Neural progenitor cell (in vitro differentiated cells): ENCODE results near the gene CDC42SE2. TPM values are rescaled to one million over a fixed set of nuclear protein-coding genes. Genes with fewer than 3 reads are reported as not detected.

Experiments used
- DNase-seq: peaks from one replicate; pipeline ENCODE4 v3.0.0-alpha.2; 2016; ENCODE audit warnings: low spot score
- H2AFZ ChIP-seq: fragments of 200-600 bp; sonication (generic); replicated peaks from 2 replicates; pipeline ENCODE4 v1.6.1; 2016; ENCODE audit warnings: antibody characterized with exemption
- H3F3A ChIP-seq: fragments of 200-600 bp; sonication (generic); 2 replicates; pipeline ENCODE4 v1.6.1; 2016; ENCODE audit warnings: antibody characterized with exemption, low read depth
- H3K27ac ChIP-seq: fragments of 200-600 bp; sonication (generic); 2 replicates; pipeline ENCODE4 v1.5.1; 2016; ENCODE audit warnings: mild to moderate bottlenecking
- H3K27me3 ChIP-seq: fragments of 200-600 bp; sonication (generic); 2 replicates; pipeline ENCODE4 v1.6.1; 2016; ENCODE audit warnings: mild to moderate bottlenecking, moderate library complexity
- H3K36me3 ChIP-seq: fragments of 200-600 bp; sonication (generic); 2 replicates; pipeline ENCODE4 v1.5.1; 2016
- H3K4me1 ChIP-seq: fragments of 200-600 bp; sonication (generic); 2 replicates; pipeline ENCODE4 v1.6.1; 2016; ENCODE audit warnings: mixed run types
- H3K4me2 ChIP-seq: fragments of 200-600 bp; sonication (generic); 2 replicates; pipeline ENCODE4 v1.6.1; 2016
- H3K4me3 ChIP-seq: fragments of 200-600 bp; sonication (generic); 2 replicates; pipeline ENCODE4 v1.5.1; 2016
- H3K79me2 ChIP-seq: fragments of 200-600 bp; sonication (generic); 2 replicates; pipeline ENCODE4 v1.6.1; 2016; ENCODE audit warnings: low read depth
- H3K9ac ChIP-seq: fragments of 200-600 bp; sonication (generic); 2 replicates; pipeline ENCODE4 v1.6.1; 2016
- H3K9me3 ChIP-seq: fragments of 200-600 bp; sonication (generic); 2 replicates; pipeline ENCODE4 v1.5.1; 2016; ENCODE audit warnings: low read depth
- H4K20me1 ChIP-seq: fragments of 200-600 bp; sonication (generic); 2 replicates; pipeline ENCODE4 v1.6.1; 2016; ENCODE audit warnings: low read depth
- H3K27ac Mint-ChIP-seq: 3 replicates; pipeline ENCODE4 v1.8.0; 2021; ENCODE audit warnings: mixed read lengths
- H3K27me3 Mint-ChIP-seq: 2 replicates; pipeline ENCODE4 v1.8.0; 2022; ENCODE audit warnings: low read depth, mild to moderate bottlenecking, inconsistent platforms, moderate library complexity, mixed read lengths; ENCODE audit not compliant: insufficient read depth
- H3K36me3 Mint-ChIP-seq: 3 replicates; pipeline ENCODE4 v1.8.0; 2021; ENCODE audit warnings: mixed read lengths
- H3K4me1 Mint-ChIP-seq: 3 replicates; pipeline ENCODE4 v1.8.0; 2021; ENCODE audit warnings: mixed read lengths
- H3K4me3 Mint-ChIP-seq: 3 replicates; pipeline ENCODE4 v1.8.0; 2021; ENCODE audit warnings: mild to moderate bottlenecking, moderate library complexity, mixed read lengths
- H3K9me3 Mint-ChIP-seq: 3 replicates; pipeline ENCODE4 v1.8.0; 2020; ENCODE audit warnings: mixed read lengths
- EZH2 ChIP-seq: fragments of 200-600 bp; sonication (generic); IDR thresholded peaks from 2 replicates; pipeline ENCODE4 v1.6.1; 2017; ENCODE audit warnings: antibody characterized with exemption, mild to moderate bottlenecking, moderate library complexity
- EZH2phosphoT487 ChIP-seq: fragments of 200-600 bp; sonication (generic); IDR thresholded peaks from 2 replicates; pipeline ENCODE4 v1.6.1; 2017; ENCODE audit warnings: antibody characterized with exemption
- total RNA-seq: library from RNA; depleted of rRNA; stranded (reverse); fragments of >200 nt; gene quantifications from 2 replicates; pipeline ENCODE4 v1.2.3, GENCODE V29; 2015; ENCODE audit warnings: low replicate concordance
- TF ChIP-seq, protein P1 (sequence below): fragments of 200-600 bp; sonication (generic); IDR thresholded peaks from 2 replicates; pipeline ENCODE4 v1.5.1; 2017; ENCODE audit warnings: antibody characterized with exemption, mild to moderate bottlenecking

CDC42SE2 gene
- total RNA-seq, 1 donor from 2014 or later: 79.9 TPM

DNA sequence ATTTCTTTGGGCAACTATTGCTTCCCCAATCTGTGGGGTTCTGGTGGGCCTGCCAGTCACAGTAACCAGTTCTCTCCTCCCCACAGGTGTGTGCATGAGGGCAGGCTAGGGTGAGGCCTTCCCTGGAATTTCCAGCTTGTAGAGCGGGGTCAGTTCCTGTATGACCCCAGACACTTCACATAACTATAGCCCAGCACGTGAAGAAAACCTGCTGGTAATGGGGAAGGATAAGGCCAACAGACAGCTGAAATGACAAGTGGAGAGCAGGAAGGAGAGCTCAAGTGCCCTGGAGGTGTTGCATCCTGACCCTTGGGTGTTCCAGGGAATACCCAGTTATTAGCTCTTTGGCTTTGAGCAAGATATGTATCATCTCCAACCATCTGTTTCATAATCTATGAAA is 142.2 kb downstream of the CDC42SE2 start:
- peaks cover 19% of the 10 kb centered on the region for H3K9me3 Mint-ChIP-seq
- no peak overlapping the region for H3K4me2 ChIP-seq
- H3K36me3 Mint-ChIP-seq: peaks cover 44% of the 10 kb centered on the region
- H3K4me1 Mint-ChIP-seq: no peaks in the 10 kb centered on the region
- H3K27me3 Mint-ChIP-seq: peaks cover 2% of the 10 kb centered on the region
- no peaks in the 10 kb centered on the region for H3K27me3 ChIP-seq
- H3K79me2 ChIP-seq: no peaks in the 10 kb centered on the region
- H3K9ac ChIP-seq: no peak overlapping the region
- H3K4me1 ChIP-seq: no peaks in the 10 kb centered on the region
- H3K27ac Mint-ChIP-seq: peak overlapping the region; percentile 57
- TF ChIP-seq EZH2phosphoT487 (no peak), EZH2 (no peak)
- TF ChIP-seq, protein P1, sequence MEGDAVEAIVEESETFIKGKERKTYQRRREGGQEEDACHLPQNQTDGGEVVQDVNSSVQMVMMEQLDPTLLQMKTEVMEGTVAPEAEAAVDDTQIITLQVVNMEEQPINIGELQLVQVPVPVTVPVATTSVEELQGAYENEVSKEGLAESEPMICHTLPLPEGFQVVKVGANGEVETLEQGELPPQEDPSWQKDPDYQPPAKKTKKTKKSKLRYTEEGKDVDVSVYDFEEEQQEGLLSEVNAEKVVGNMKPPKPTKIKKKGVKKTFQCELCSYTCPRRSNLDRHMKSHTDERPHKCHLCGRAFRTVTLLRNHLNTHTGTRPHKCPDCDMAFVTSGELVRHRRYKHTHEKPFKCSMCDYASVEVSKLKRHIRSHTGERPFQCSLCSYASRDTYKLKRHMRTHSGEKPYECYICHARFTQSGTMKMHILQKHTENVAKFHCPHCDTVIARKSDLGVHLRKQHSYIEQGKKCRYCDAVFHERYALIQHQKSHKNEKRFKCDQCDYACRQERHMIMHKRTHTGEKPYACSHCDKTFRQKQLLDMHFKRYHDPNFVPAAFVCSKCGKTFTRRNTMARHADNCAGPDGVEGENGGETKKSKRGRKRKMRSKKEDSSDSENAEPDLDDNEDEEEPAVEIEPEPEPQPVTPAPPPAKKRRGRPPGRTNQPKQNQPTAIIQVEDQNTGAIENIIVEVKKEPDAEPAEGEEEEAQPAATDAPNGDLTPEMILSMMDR: no peak
- H4K20me1 ChIP-seq: no peaks in the 10 kb centered on the region
- H3F3A ChIP-seq: no peaks in the 10 kb centered on the region
- H3K4me3 Mint-ChIP-seq: no peak overlapping the region
- DNase-seq: no peak
- no peak overlapping the region for H3K4me3 ChIP-seq
- no peaks in the 10 kb centered on the region for H3K9me3 ChIP-seq
- no peak overlapping the region for H2AFZ ChIP-seq
- H3K36me3 ChIP-seq: no peaks in the 10 kb centered on the region
- no peak overlapping the region for H3K27ac ChIP-seq

DNA sequence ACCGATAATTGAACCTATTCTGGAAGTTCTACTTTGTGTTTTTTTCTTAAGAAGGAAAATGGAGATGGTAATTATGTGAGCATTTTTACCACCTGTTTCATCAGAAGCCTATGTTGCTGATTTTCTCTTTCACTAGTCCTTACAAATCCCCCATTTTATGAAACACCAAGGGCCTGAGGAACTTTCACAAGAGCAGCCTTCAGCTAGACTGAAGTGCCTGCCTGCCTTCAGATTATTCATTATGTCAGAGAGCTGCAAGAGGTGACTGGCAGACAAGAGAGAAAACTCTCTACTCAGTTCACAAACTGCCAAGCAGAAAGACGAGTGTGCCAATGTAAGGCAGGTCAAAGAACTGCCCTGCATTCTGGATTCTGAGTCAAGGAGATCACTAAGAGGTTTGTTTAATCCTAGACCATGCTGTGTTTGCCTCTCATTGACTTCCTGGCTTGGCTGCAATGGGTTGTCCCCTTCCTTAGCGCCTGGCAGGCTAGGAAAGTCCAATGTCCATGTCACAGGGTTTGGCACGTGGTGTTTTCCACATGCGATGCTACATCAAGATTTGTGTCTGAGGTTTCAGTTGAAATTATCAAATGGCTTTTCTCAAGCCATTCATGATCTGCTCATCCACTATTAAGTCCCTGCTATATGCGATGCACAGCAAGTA is 143.3 kb downstream of the CDC42SE2 start:
- Histone ChIP-seq H3F3A (no peaks in the 10 kb centered on the region), H3K36me3 (no peaks in the 10 kb centered on the region), H3K9ac (no peak overlapping the region), H3K4me1 (no peaks in the 10 kb centered on the region), H3K27me3 (no peaks in the 10 kb centered on the region), H3K4me2 (no peak overlapping the region), H4K20me1 (no peaks in the 10 kb centered on the region), H3K4me3 (no peak overlapping the region), H3K27ac (no peak overlapping the region), H3K79me2 (no peaks in the 10 kb centered on the region), H2AFZ (no peak overlapping the region), H3K9me3 (no peaks in the 10 kb centered on the region)
- Mint-ChIP-seq H3K27ac (no peak overlapping the region), H3K9me3 (peaks cover 14% of the 10 kb centered on the region), H3K4me3 (no peak overlapping the region), H3K36me3 (peaks cover 42% of the 10 kb centered on the region), H3K27me3 (peaks cover 2% of the 10 kb centered on the region), H3K4me1 (no peaks in the 10 kb centered on the region)
- TF ChIP-seq, protein P1: no peak
- TF ChIP-seq EZH2phosphoT487 (no peak), EZH2 (no peak)
- no peak for DNase-seq

DNA sequence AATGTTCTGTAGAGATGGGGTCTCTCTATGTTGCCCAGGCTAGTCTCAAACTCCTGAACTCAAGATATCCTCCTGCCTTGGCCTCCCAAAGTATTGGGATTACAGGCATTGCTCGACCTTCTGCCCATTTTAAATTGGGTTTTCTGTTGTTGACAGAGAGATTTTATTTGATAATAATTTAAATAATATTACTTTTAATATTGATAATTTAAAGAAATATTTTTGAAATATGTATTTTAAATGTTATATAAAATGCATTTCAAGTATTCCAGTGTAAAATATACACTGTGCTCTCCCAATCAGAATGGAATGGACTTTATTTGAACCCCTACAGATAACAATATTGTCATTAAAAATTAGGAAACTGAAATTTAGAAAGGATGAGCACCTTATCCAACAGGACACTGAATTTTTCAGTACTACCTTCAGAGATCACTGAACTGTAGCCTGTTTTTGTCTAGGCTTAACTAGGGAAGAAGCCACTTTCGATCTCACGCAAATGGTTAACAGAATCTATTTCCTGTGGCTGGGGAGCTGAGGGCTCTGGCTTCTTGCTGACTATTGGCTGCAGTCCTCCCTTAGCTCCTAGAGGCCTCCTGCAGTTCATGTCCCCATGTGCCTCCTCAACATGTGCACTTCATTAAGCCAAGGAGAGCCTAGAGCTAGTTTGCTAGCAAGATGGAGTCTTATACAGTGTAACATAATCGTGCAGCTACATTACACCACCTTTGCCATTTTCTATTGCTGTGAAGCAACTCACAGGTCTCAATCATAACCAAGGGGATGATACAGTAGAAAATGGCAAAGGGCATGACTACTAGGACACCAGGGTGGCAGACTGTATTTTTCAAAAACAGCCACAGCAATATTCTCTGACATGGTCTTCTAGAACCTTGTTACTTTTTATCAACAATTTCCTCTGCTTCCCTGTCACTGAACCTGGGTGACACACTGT is 150.0 kb downstream of the CDC42SE2 start:
- Histone ChIP-seq H3K4me1 (no peaks in the 10 kb centered on the region), H3F3A (no peaks in the 10 kb centered on the region), H3K9me3 (no peaks in the 10 kb centered on the region), H3K36me3 (no peaks in the 10 kb centered on the region), H3K9ac (no peak overlapping the region), H2AFZ (no peak overlapping the region), H3K79me2 (no peaks in the 10 kb centered on the region), H3K27ac (no peak overlapping the region), H3K4me3 (no peak overlapping the region), H3K27me3 (no peaks in the 10 kb centered on the region), H3K4me2 (no peak overlapping the region), H4K20me1 (no peaks in the 10 kb centered on the region)
- TF ChIP-seq, protein P1: no peak
- TF ChIP-seq EZH2phosphoT487 (no peak), EZH2 (no peak)
- H3K9me3 Mint-ChIP-seq: peaks cover 2% of the 10 kb centered on the region
- no peak overlapping the region for H3K27ac Mint-ChIP-seq
- H3K4me3 Mint-ChIP-seq: no peak overlapping the region
- no peaks in the 10 kb centered on the region for H3K27me3 Mint-ChIP-seq
- no peaks in the 10 kb centered on the region for H3K4me1 Mint-ChIP-seq
- no peak for DNase-seq
- H3K36me3 Mint-ChIP-seq: peaks cover 17% of the 10 kb centered on the region
